Muscle of back (tissue), 11 donors: ENCODE data around the gene CCDC148. TPM values are rescaled to one million over a fixed set of nuclear protein-coding genes. Genes with fewer than 3 reads are reported as not detected.
A peak's percentile ranks its signal among the peaks of the same experiment; 100 is the strongest.
"Not testable (repeated sequence)": the region's sequence is repeated elsewhere in the genome, so short reads cannot be mapped to it uniquely, and the experiment has no call there.

Experiments used
- DNase-seq, 3 donors: peaks; one replicate each; pipeline versions ENCODE4 v3.0.0 to v3.0.0-alpha.2; 2013
- polyA plus RNA-seq, 10 donors: library from polyadenylated mRNA; unstranded; fragments of 120-200 nt; gene quantifications; one replicate each; pipeline ENCODE4 v1.2.1, GENCODE V29; 2013; ENCODE audit not compliant: insufficient read length in 10 of 10

CCDC148 gene
- polyA plus RNA-seq, 10 donors, result 0.12 to 1.0 (median 0.27) TPM

GRCh38 chr2:158297120-158297519 is 159.4 kb downstream of the CCDC148 start:
- DNase-seq, result no peak

GRCh38 chr2:158293722-158294121 is 162.8 kb downstream of the CCDC148 start:
- DNase-seq, result no peak

GRCh38 chr2:158291544-158292180 is 164.9 kb downstream of the CCDC148 start:
- DNase-seq, result peak in 1 of 3 donors; percentile 23

- no peak for DNase-seq
Measured at GRCh38 chr2:158290225-158290624, 166.3 kb downstream of the CCDC148 start.

- no peak for DNase-seq
Measured at GRCh38 chr2:158276619-158277471, 179.7 kb downstream of the CCDC148 start.

- DNase-seq, result peak in 1 of 3 donors; percentile 20
Measured at GRCh38 chr2:158273791-158274190, 182.8 kb downstream of the CCDC148 start.

- DNase-seq, result peak in 1 of 3 donors; percentile 9
Measured at GRCh38 chr2:158270536-158270935, 186.0 kb downstream of the CCDC148 start.

GRCh38 chr2:158269143-158269542 is 187.4 kb downstream of the CCDC148 start:
- no peak for DNase-seq

GRCh38 chr2:158266111-158266510 is 190.4 kb downstream of the CCDC148 start:
- DNase-seq, result no peak

- peak in 2 of 3 donors; percentile 9 for DNase-seq
Measured at GRCh38 chr2:158255257-158255656, 201.3 kb downstream of the CCDC148 start.

GRCh38 chr2:158253170-158253569 is 203.4 kb downstream of the CCDC148 start:
- no peak for DNase-seq

- DNase-seq, result no peak
Measured at GRCh38 chr2:158251356-158251755, 205.2 kb downstream of the CCDC148 start.

GRCh38 chr2:158243392-158243791 is 213.2 kb downstream of the CCDC148 start:
- DNase-seq, result no peak

GRCh38 chr2:158242280-158242679 is 214.3 kb downstream of the CCDC148 start:
- no peak for DNase-seq

- no peak for DNase-seq
Measured at GRCh38 chr2:158240975-158241374, 215.6 kb downstream of the CCDC148 start.

- DNase-seq, result no peak
Measured at GRCh38 chr2:158239271-158239670, 217.3 kb downstream of the CCDC148 start.

- DNase-seq, result no peak
Measured at GRCh38 chr2:158234497-158234896, 222.1 kb downstream of the CCDC148 start.

- DNase-seq, result no peak
Measured at GRCh38 chr2:158232476-158232875, 224.1 kb downstream of the CCDC148 start.

GRCh38 chr2:158228943-158229508 is 227.5 kb downstream of the CCDC148 start:
- DNase-seq, result no peak

- not testable (repeated sequence) for DNase-seq
Measured at GRCh38 chr2:158223066-158223465, 233.5 kb downstream of the CCDC148 start.

GRCh38 chr2:158221063-158222020 is 235.2 kb downstream of the CCDC148 start:
- no peak for DNase-seq

GRCh38 chr2:158217593-158217992 is 239.0 kb downstream of the CCDC148 start:
- DNase-seq, result no peak
